ENCODE data around the gene C1orf94. TPM values are rescaled to one million over a fixed set of nuclear protein-coding genes. Genes with fewer than 3 reads are reported as not detected.

The C1orf94 gene
- total and polyA plus RNA-seq, 2 donors from 2014 or later = not detected

GRCh38 chr1:34129630-34130029 lies 47.1 kb upstream of the C1orf94 start:
- DNase-seq (no peak), FAIRE-seq (no peak)
- Histone ChIP-seq H3K4me3 (ENCODE audit: low read length in 3 of 3) (no peak overlapping the region), H3K9ac (ENCODE audit: low read length in 3 of 3) (no peak overlapping the region), H3K27ac (ENCODE audit: low read depth in 2 of 2, low read length in 2 of 2) (no peak overlapping the region), H3K27me3 (ENCODE audit: control insufficient read depth, insufficient read depth, low read length) (no peaks in the 10 kb centered on the region), H3K9me3 (ENCODE audit: control insufficient read depth in 2 of 3, insufficient read depth in 1 of 3, low read length in 3 of 3) (no peaks in the 10 kb centered on the region), H3K36me3 (ENCODE audit: control insufficient read depth in 2 of 3, insufficient read depth in 3 of 3, low read length in 3 of 3) (no peaks in the 10 kb centered on the region), H3K4me1 (ENCODE audit: control insufficient read depth in 2 of 3, insufficient read depth in 2 of 3, low read depth in 1 of 3, low read length in 3 of 3) (no peaks in the 10 kb centered on the region)
- TF ChIP-seq, protein P1, sequence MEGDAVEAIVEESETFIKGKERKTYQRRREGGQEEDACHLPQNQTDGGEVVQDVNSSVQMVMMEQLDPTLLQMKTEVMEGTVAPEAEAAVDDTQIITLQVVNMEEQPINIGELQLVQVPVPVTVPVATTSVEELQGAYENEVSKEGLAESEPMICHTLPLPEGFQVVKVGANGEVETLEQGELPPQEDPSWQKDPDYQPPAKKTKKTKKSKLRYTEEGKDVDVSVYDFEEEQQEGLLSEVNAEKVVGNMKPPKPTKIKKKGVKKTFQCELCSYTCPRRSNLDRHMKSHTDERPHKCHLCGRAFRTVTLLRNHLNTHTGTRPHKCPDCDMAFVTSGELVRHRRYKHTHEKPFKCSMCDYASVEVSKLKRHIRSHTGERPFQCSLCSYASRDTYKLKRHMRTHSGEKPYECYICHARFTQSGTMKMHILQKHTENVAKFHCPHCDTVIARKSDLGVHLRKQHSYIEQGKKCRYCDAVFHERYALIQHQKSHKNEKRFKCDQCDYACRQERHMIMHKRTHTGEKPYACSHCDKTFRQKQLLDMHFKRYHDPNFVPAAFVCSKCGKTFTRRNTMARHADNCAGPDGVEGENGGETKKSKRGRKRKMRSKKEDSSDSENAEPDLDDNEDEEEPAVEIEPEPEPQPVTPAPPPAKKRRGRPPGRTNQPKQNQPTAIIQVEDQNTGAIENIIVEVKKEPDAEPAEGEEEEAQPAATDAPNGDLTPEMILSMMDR (IDR thresholded peaks at IDR 0.05; ENCODE audit: borderline replicate concordance, extremely low read depth, insufficient read depth) = no peak
- intact Hi-C loops (cut with DNase I) = no loop called here

- Histone ChIP-seq H3K4me1 (ENCODE audit: control insufficient read depth in 2 of 3, insufficient read depth in 2 of 3, low read depth in 1 of 3, low read length in 3 of 3) (no peaks in the 10 kb centered on the region), H3K27ac (ENCODE audit: low read depth in 2 of 2, low read length in 2 of 2) (no peak overlapping the region), H3K4me3 (ENCODE audit: low read length in 3 of 3) (no peak overlapping the region), H3K9ac (ENCODE audit: low read length in 3 of 3) (no peak overlapping the region), H3K27me3 (ENCODE audit: control insufficient read depth, insufficient read depth, low read length) (no peaks in the 10 kb centered on the region), H3K9me3 (ENCODE audit: control insufficient read depth in 2 of 3, insufficient read depth in 1 of 3, low read length in 3 of 3) (no peaks in the 10 kb centered on the region), H3K36me3 (ENCODE audit: control insufficient read depth in 2 of 3, insufficient read depth in 3 of 3, low read length in 3 of 3) (no peaks in the 10 kb centered on the region)
- DNase-seq (no peak), FAIRE-seq (no peak)
- intact Hi-C loops (cut with DNase I) = no loop called here
- TF ChIP-seq, protein P1 (IDR thresholded peaks at IDR 0.05; ENCODE audit: borderline replicate concordance, extremely low read depth, insufficient read depth) = no peak
These were observed 46.4 kb upstream of the C1orf94 start for GRCh38 chr1:34130306-34130705.

GRCh38 chr1:34131396-34132160 lies 45.1 kb upstream of the C1orf94 start:
- Histone ChIP-seq H3K4me1 (ENCODE audit: control insufficient read depth in 2 of 3, insufficient read depth in 2 of 3, low read depth in 1 of 3, low read length in 3 of 3) (no peaks in the 10 kb centered on the region), H3K9me3 (ENCODE audit: control insufficient read depth in 2 of 3, insufficient read depth in 1 of 3, low read length in 3 of 3) (no peaks in the 10 kb centered on the region), H3K27ac (ENCODE audit: low read depth in 2 of 2, low read length in 2 of 2) (no peak overlapping the region), H3K4me3 (ENCODE audit: low read length in 3 of 3) (no peak overlapping the region), H3K27me3 (ENCODE audit: control insufficient read depth, insufficient read depth, low read length) (no peaks in the 10 kb centered on the region), H3K36me3 (ENCODE audit: control insufficient read depth in 2 of 3, insufficient read depth in 3 of 3, low read length in 3 of 3) (no peaks in the 10 kb centered on the region), H3K9ac (ENCODE audit: low read length in 3 of 3) (no peak overlapping the region)
- intact Hi-C loops (cut with DNase I) = no loop called here
- FAIRE-seq (no peak), DNase-seq (no peak)
- TF ChIP-seq, protein P1 (IDR thresholded peaks at IDR 0.05; ENCODE audit: borderline replicate concordance, extremely low read depth, insufficient read depth) = no peak

DNA sequence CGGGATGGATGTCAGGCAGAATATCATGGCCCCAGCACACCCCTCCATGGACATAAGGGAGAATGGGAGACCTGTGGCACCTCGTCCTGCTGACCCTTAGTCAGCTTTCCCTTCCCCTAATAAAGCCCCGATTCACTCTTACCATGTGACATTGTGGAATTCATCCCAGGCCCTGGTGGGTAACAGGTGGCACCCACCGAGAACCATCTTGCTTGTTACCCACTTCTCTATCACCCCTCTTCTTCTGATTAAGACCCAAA lies 44.6 kb upstream of the C1orf94 start:
- Histone ChIP-seq H3K36me3 (ENCODE audit: control insufficient read depth in 2 of 3, insufficient read depth in 3 of 3, low read length in 3 of 3) (no peaks in the 10 kb centered on the region), H3K27me3 (ENCODE audit: control insufficient read depth, insufficient read depth, low read length) (no peaks in the 10 kb centered on the region), H3K27ac (ENCODE audit: low read depth in 2 of 2, low read length in 2 of 2) (no peak overlapping the region), H3K9ac (ENCODE audit: low read length in 3 of 3) (no peak overlapping the region), H3K4me3 (ENCODE audit: low read length in 3 of 3) (no peak overlapping the region), H3K4me1 (ENCODE audit: control insufficient read depth in 2 of 3, insufficient read depth in 2 of 3, low read depth in 1 of 3, low read length in 3 of 3) (no peaks in the 10 kb centered on the region), H3K9me3 (ENCODE audit: control insufficient read depth in 2 of 3, insufficient read depth in 1 of 3, low read length in 3 of 3) (no peaks in the 10 kb centered on the region)
- no peak for DNase-seq
- TF ChIP-seq, protein P1 (IDR thresholded peaks at IDR 0.05; ENCODE audit: borderline replicate concordance, extremely low read depth, insufficient read depth) = no peak
- intact Hi-C loops (cut with DNase I) = no loop called here
- no peak for FAIRE-seq
